ENCODE measurements around the gene CUX1.

DNA sequence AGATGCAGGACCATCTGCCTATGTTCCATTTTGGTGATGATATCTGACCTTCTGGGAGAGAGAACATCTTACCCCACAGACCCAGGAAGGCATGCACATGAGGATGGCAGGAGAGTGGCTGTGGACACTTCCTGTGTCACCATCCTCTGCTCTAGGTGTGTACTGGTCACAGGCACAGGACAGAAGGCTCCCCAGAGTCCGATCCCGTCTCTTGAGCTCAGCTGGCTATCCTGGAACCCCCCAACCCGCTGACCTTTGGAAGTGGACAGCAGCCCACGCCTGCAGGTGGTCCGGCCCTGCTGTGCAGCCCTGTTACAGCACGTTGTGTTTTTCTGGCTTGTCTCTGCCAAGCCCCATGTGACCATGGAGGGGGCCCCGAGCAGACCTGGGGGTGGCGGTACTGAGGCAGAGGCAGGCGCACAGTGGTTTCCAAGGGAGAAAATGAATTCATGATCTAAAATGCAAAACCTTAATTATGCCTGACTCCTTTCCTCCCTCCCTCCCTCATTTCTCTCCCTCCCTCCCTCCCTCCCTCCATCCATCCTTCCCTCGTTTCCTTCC, 178.8 kb downstream of the CUX1 start:
- TF ChIP-seq, protein P1, sequence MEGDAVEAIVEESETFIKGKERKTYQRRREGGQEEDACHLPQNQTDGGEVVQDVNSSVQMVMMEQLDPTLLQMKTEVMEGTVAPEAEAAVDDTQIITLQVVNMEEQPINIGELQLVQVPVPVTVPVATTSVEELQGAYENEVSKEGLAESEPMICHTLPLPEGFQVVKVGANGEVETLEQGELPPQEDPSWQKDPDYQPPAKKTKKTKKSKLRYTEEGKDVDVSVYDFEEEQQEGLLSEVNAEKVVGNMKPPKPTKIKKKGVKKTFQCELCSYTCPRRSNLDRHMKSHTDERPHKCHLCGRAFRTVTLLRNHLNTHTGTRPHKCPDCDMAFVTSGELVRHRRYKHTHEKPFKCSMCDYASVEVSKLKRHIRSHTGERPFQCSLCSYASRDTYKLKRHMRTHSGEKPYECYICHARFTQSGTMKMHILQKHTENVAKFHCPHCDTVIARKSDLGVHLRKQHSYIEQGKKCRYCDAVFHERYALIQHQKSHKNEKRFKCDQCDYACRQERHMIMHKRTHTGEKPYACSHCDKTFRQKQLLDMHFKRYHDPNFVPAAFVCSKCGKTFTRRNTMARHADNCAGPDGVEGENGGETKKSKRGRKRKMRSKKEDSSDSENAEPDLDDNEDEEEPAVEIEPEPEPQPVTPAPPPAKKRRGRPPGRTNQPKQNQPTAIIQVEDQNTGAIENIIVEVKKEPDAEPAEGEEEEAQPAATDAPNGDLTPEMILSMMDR (IDR thresholded peaks at IDR 0.05; ENCODE audit: low read depth, low read length, poor library complexity, severe bottlenecking) = peak; percentile 68
- TF ChIP-seq EZH2phosphoT487 (IDR thresholded peaks at IDR 0.05; ENCODE audit: borderline replicate concordance, low read length) = no peak
